Measurements from ENCODE around the gene CALD1.

The CALD1 gene

GRCh38 chr7:134870156-134870555 lies 90.7 kb downstream of the CALD1 start:
- in situ Hi-C loops (cut with MboI; ENCODE audit: low sequenced_read_pairs, unreplicated experiment): no loop called here
- TF ChIP-seq CTCF (IDR thresholded peaks at IDR 0.05; ENCODE audit: borderline replicate concordance, control extremely low read depth, extremely low read depth, insufficient read depth, missing control alignments): no peak
- no peak for DNase-seq (ENCODE audit: low spot score)

- in situ Hi-C loops (cut with MboI; ENCODE audit: low sequenced_read_pairs, unreplicated experiment): no loop called here
- no peak for DNase-seq (ENCODE audit: low spot score)
- no peak for TF ChIP-seq CTCF (IDR thresholded peaks at IDR 0.05; ENCODE audit: borderline replicate concordance, control extremely low read depth, extremely low read depth, insufficient read depth, missing control alignments)
Measured at GRCh38 chr7:134870781-134871180, 91.3 kb downstream of the CALD1 start.

- no peak for DNase-seq (ENCODE audit: low spot score)
- no peak for TF ChIP-seq CTCF (IDR thresholded peaks at IDR 0.05; ENCODE audit: borderline replicate concordance, control extremely low read depth, extremely low read depth, insufficient read depth, missing control alignments)
- in situ Hi-C loops (cut with MboI; ENCODE audit: low sequenced_read_pairs, unreplicated experiment): no loop called here
Measured at GRCh38 chr7:134873253-134873652, 93.8 kb downstream of the CALD1 start.

GRCh38 chr7:134874407-134874806 lies 95.0 kb downstream of the CALD1 start:
- in situ Hi-C loops (cut with MboI; ENCODE audit: low sequenced_read_pairs, unreplicated experiment): no loop called here
- DNase-seq (ENCODE audit: low spot score): no peak
- TF ChIP-seq CTCF (IDR thresholded peaks at IDR 0.05; ENCODE audit: borderline replicate concordance, control extremely low read depth, extremely low read depth, insufficient read depth, missing control alignments): no peak

GRCh38 chr7:134875867-134876266 lies 96.4 kb downstream of the CALD1 start:
- no peak for DNase-seq (ENCODE audit: low spot score)
- TF ChIP-seq CTCF (IDR thresholded peaks at IDR 0.05; ENCODE audit: borderline replicate concordance, control extremely low read depth, extremely low read depth, insufficient read depth, missing control alignments): no peak
- in situ Hi-C loops (cut with MboI; ENCODE audit: low sequenced_read_pairs, unreplicated experiment): no loop called here

- in situ Hi-C loops (cut with MboI; ENCODE audit: low sequenced_read_pairs, unreplicated experiment): no loop called here
- TF ChIP-seq CTCF (IDR thresholded peaks at IDR 0.05; ENCODE audit: borderline replicate concordance, control extremely low read depth, extremely low read depth, insufficient read depth, missing control alignments): peak; percentile 19
- DNase-seq (ENCODE audit: low spot score): no peak
Measured at GRCh38 chr7:134878746-134879357, 99.4 kb downstream of the CALD1 start.

Measured in GM13976 (cell line).